ENCODE results near the gene METRN.
A peak's percentile ranks its signal among the peaks of the same experiment; 100 is the strongest.

The METRN gene

DNA sequence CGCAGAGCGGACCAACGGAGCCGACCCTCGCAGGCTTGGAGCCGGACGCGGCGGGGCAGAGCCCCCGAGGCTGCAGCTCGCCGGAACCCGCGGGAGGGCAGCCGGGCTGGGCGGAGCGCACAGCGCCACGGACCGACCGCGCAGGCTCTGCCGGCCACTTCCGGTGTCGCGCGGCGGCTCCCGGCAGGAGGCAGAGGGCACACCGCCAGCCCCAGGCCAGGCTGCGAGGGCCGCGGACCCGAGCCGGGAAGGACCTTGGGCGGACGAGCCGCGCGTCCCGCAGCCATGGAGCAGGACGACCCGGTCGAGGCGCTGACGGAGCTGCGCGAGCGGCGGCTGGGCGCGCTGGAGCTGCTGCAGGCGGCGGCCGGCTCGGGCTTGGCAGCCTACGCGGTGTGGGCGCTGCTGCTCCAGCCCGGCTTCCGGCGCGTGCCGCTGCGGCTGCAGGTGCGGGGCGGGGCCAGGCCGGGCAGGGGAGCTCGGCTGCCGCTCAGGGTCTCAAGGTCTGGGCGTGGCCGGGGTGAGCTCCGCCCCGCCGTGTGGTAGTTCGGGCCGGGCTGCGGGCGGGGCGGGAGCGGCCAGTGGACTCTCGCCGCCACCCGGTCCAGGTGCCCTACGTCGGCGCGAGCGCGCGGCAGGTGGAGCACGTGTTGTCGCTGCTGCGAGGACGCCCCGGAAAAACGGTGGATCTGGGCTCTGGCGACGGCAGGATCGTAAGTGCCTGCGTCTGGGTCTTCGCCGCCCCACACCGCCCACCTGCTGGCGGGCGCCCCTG, 6.3 kb downstream of the METRN start, which contains the start of gene ANTKMT (continued):
- TF ChIP-seq SCRT2 (tag by site-specific recombination; IDR thresholded peaks at IDR 0.05): peak; percentile 57
- peak; percentile 64 for TF ChIP-seq ZFHX2 (tag by site-specific recombination; conservative IDR thresholded peaks at IDR 0.05)
- no peak for TF ChIP-seq ZNF362 (tag by site-specific recombination; IDR thresholded peaks at IDR 0.05)
- TF ChIP-seq ZNF624 (tag by site-specific recombination; IDR thresholded peaks at IDR 0.05): no peak
- TF ChIP-seq HOXC10 (CRISPR knock-in tag; IDR thresholded peaks at IDR 0.05): 0 out of 2 replicates have a peak, but pooled peaks have one; percentile 34
- no peak for TF ChIP-seq ZNF223 (tag by site-specific recombination; IDR thresholded peaks at IDR 0.05)
- TF ChIP-seq SP3 (tag by site-specific recombination; IDR thresholded peaks at IDR 0.05): peak; percentile 46
- TF ChIP-seq ZNF292 (tag by site-specific recombination; IDR thresholded peaks at IDR 0.05; ENCODE audit: borderline replicate concordance, low read depth): no peak
- TF ChIP-seq, protein P1, sequence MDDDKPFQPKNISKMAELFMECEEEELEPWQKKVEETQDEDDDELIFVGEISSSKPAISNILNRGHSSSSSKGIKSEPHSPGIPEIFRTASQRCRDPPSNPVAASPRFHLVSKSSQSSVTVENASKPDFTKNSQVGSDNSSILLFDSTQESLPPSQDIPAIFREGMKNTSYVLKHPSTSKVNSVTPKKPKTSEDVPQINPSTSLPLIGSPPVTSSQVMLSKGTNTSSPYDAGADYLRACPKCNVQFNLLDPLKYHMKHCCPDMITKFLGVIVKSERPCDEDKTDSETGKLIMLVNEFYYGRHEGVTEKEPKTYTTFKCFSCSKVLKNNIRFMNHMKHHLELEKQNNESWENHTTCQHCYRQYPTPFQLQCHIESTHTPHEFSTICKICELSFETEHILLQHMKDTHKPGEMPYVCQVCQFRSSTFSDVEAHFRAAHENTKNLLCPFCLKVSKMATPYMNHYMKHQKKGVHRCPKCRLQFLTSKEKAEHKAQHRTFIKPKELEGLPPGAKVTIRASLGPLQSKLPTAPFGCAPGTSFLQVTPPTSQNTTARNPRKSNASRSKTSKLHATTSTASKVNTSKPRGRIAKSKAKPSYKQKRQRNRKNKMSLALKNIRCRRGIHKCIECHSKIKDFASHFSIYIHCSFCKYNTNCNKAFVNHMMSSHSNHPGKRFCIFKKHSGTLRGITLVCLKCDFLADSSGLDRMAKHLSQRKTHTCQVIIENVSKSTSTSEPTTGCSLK (tag by site-specific recombination; IDR thresholded peaks at IDR 0.05): no peak
- no peak for TF ChIP-seq ZNF138 (tag by site-specific recombination; IDR thresholded peaks at IDR 0.05; ENCODE audit: borderline replicate concordance)
- TF ChIP-seq TRIM28 (IDR thresholded peaks at IDR 0.05; ENCODE audit: borderline replicate concordance, low read length): peak; percentile 32; the same call in 1 of the 2 replicates
- TF ChIP-seq ZSCAN4 (tag by site-specific recombination; IDR thresholded peaks at IDR 0.05): no peak
- TF ChIP-seq, protein P2, sequence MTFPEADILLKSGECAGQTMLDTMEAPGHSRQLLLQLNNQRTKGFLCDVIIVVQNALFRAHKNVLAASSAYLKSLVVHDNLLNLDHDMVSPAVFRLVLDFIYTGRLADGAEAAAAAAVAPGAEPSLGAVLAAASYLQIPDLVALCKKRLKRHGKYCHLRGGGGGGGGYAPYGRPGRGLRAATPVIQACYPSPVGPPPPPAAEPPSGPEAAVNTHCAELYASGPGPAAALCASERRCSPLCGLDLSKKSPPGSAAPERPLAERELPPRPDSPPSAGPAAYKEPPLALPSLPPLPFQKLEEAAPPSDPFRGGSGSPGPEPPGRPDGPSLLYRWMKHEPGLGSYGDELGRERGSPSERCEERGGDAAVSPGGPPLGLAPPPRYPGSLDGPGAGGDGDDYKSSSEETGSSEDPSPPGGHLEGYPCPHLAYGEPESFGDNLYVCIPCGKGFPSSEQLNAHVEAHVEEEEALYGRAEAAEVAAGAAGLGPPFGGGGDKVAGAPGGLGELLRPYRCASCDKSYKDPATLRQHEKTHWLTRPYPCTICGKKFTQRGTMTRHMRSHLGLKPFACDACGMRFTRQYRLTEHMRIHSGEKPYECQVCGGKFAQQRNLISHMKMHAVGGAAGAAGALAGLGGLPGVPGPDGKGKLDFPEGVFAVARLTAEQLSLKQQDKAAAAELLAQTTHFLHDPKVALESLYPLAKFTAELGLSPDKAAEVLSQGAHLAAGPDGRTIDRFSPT (tag by site-specific recombination; IDR thresholded peaks at IDR 0.05): peak; percentile 69; the same call in 1 of the 2 replicates
- TF ChIP-seq ZNF600 (tag by site-specific recombination; IDR thresholded peaks at IDR 0.05): no peak
- no peak; the same call in 1 of the 2 replicates for TF ChIP-seq ZNF513 (tag by site-specific recombination; IDR thresholded peaks at IDR 0.05)
- TF ChIP-seq ZNF704 (tag by site-specific recombination; IDR thresholded peaks at IDR 0.05): no peak
- TF ChIP-seq, protein P3, sequence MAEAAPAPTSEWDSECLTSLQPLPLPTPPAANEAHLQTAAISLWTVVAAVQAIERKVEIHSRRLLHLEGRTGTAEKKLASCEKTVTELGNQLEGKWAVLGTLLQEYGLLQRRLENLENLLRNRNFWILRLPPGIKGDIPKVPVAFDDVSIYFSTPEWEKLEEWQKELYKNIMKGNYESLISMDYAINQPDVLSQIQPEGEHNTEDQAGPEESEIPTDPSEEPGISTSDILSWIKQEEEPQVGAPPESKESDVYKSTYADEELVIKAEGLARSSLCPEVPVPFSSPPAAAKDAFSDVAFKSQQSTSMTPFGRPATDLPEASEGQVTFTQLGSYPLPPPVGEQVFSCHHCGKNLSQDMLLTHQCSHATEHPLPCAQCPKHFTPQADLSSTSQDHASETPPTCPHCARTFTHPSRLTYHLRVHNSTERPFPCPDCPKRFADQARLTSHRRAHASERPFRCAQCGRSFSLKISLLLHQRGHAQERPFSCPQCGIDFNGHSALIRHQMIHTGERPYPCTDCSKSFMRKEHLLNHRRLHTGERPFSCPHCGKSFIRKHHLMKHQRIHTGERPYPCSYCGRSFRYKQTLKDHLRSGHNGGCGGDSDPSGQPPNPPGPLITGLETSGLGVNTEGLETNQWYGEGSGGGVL (tag by site-specific recombination; IDR thresholded peaks at IDR 0.05): peak; percentile 41; the same call in 1 of the 2 replicates
- no peak for TF ChIP-seq ZSCAN23 (tag by site-specific recombination; IDR thresholded peaks at IDR 0.05)
- 0 out of 2 replicates have a peak, but pooled peaks have one; percentile 2 for TF ChIP-seq ZNF692 (tag by site-specific recombination; IDR thresholded peaks at IDR 0.05)
- peak; percentile 45; the same call in 1 of the 2 replicates for TF ChIP-seq OSR2 (tag by site-specific recombination; IDR thresholded peaks at IDR 0.05)
- 0 out of 2 replicates have a peak, but pooled peaks have one; percentile 54 for TF ChIP-seq KLF17 (tag by site-specific recombination; IDR thresholded peaks at IDR 0.05)

All from HEK293 (cell line).